HG03060 (cell line): ENCODE results near the gene MAPKBP1.

Source experiments
- ATAC-seq: cut with Tn5 transposase; IDR thresholded peaks from one replicate; pipeline ENCODE4 v1.9.1; 2021; ENCODE audit warnings: low read depth, moderate number of reproducible peaks; ENCODE audit not compliant: unreplicated experiment

Gene MAPKBP1

DNA sequence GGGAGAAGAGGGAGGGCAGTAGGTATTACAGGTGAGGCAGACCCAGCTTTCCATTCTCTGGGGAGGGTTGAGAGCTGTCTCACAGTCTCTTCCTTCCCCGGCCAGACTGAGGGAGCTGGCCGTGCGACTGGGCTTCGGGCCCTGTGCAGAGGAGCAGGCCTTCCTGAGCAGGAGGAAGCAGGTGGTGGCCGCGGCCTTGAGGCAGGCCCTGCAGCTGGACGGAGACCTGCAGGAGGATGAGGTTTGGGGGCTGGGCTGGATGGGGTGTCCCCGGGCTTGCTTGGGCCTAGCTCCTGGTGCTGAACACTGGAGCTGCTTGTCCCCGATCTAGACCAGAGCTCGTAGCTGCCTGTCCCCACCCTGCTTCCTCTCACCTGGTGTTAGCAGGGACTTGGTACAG, 69.3 kb downstream of the MAPKBP1 start:
- no peak for ATAC-seq

DNA sequence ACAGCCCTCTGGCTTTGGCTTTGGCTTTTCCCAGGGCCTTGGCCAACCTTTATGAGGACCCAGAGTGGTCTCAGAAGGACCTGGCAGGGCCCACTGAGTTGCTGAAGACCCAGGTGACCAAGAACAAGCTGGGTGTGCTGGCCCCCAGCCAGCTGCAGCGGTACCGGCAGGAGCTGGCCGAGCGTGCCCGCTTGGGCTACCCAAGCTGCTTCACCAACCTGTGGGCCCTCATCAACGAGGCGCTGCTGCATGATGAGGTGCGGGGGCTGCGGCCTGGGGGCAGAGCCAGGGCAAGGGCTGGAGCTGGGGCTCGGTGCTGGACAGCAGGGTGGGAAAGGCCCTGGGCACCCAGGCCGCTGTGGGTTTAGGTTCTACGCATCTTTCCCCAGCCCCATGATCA, 70.5 kb downstream of the MAPKBP1 start:
- no peak for ATAC-seq

GRCh38 chr15:41847206-41847605, 72.9 kb downstream of the MAPKBP1 start:
- no peak for ATAC-seq

GRCh38 chr15:41847981-41848380, 73.7 kb downstream of the MAPKBP1 start:
- ATAC-seq, result no peak

GRCh38 chr15:41848631-41849030, 74.3 kb downstream of the MAPKBP1 start:
- no peak for ATAC-seq

DNA sequence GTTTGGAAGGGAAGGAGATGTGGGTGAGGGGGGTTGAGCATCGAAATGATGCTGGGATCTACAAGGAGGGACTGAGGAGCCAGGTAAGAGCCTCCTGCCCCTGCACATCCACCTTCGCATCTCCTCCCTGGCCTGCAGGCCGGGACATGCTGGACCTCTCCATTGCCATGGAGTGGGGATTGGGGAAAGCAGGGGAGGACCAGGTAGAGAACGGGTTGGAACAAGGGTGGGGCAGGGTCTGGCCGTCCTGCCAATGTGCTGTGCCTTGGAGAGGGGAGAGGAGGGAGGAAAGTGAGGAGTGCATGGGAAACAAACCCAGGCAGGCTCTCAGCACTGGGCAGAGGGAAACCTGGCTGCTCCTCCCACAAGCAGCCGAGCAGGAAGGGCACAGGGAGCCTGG, 74.9 kb downstream of the MAPKBP1 start:
- ATAC-seq, result no peak

DNA sequence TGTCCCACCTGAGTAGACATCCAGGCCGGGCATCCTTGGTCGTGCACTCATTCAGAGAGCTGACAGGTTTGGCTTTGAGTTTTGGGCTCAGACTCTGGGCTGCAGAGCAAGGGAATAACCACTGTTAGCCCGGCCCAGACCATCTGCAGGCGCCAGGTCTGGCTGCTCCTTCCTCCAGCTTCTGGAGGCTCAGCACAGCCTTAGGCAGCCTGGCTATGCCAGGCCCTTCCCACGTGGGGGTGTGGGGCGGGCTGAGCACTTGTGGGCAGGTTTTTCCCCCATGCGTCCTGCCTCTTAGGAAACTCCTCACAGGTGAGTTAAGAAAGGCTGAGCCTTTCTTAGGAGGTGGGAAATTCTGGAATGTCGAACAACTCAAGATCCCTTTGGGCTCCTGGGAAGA, 75.6 kb downstream of the MAPKBP1 start:
- no peak for ATAC-seq

- no peak for ATAC-seq
Measured at GRCh38 chr15:41850482-41851166, 76.3 kb downstream of the MAPKBP1 start.

- ATAC-seq, result no peak
Measured at GRCh38 chr15:41851167-41851523, 76.9 kb downstream of the MAPKBP1 start.

DNA sequence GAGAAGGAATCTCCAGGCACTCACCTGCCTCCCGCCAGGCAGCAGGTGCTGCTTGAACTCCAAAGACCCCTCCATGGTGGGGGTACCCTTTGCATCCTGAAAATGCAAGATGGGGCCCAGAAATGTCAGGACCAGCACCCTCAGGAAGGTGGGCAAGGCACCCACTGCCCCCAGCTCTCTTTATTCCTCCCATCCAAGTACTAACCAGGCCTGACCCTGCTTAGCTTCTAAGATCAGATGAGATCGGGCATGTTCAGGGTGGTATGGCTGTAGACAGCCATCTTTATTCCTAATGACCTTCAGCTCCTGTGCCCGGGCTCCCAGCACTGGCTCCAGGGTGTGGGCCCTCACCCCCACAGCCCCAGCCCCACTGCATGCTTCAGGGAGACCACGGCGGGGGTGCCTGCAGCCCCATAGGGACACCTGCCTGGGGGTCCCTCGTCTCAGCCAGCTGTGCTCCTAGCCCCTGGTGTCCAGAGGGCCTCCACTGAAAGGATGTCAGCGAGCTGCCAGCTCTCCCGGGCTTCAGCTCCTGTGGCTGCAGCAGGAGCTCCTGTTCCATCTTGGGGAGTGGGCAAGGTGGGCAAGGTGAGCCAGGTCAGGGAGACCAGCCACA, 77.6 kb downstream of the MAPKBP1 start:
- ATAC-seq, result no peak

- ATAC-seq, result no peak
Measured at GRCh38 chr15:41852736-41853590, 78.7 kb downstream of the MAPKBP1 start.

GRCh38 chr15:41853831-41854230, 79.5 kb downstream of the MAPKBP1 start:
- ATAC-seq, result no peak

DNA sequence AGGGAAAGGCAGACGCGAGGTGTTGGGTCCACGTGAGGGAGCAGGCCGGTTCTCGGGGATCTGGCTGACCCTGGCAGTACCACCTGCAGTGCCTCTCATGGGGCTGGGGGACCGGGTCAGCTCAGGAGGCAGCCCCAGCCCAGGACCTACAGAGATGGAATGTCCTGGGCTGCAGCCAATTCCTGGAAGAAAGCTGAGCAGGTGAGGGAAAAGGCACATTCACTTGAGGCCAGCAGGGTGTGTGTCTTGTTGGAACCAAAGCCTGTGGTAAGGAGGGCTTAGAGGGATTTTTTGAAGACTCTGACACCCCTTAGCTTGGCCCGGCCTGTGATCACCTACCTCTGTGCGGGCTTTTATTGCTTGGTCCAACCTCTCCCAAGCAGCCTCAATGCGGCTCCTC, 80.2 kb downstream of the MAPKBP1 start:
- no peak for ATAC-seq

GRCh38 chr15:41855261-41855961, 81.1 kb downstream of the MAPKBP1 start:
- ATAC-seq, result no peak

- no peak for ATAC-seq
Measured at GRCh38 chr15:41856262-41856661, 82.0 kb downstream of the MAPKBP1 start.

DNA sequence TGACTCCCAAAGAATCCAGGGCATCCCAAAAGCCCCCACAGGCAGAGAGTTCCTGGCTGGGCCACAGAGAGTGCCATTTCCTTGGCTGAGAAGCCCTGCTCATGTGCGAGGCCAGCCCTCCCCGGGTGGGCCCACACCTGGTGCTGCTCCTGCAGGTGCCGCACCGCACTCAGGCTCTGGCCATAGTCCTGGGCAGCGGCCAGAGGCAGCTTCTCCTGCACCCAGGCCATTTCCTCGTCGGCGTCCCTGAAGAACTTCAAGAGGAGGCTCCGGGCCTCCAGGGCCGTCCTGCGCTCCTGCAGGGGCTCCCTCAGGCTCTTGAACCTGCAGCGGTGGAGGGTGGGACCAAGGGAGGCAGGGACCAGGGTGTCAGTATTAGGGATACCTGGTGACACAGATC, 82.4 kb downstream of the MAPKBP1 start:
- ATAC-seq, result no peak

DNA sequence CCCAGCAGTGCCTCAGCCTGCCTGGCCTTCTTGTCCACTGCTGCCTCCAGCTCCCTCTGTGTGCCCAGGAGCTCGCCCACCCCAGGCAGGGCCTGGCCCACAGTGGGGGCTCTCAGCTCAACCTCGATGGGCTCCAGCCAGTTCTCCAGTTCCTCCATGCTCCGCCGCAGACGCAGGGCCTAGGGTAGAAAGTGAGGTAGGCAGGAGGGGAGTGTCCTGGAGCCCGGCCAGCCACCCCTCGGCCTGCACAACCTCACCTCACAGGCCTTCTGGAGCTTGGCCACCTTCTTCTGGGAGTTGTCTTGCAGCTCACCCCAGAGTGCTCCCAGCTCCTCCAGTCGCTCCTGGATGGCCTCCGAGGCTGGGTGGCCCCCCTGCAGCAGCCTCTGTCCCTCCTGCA, 83.0 kb downstream of the MAPKBP1 start:
- ATAC-seq, result no peak

DNA sequence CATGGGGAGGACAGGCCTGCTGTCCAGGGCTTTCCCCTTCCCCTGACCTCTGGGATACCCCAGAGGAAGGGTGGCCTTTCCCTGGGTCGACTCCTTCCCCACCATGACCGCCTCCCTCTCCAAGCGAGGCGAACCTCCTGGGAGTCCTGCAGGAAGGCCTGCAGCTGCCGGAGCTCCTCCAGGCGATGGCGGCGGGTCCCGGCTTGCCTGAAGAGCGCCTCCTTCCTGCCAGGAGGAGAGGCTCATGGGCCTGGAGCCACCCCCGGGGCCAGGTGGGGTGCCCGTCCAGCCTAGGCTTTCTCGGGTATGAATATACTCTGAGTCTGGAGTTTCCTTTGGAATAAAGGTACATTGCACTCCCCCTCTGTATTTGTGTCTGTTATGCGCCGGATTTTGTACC, 84.5 kb downstream of the MAPKBP1 start:
- ATAC-seq, result no peak

- ATAC-seq, result no peak
Measured at GRCh38 chr15:41860049-41860828, 86.0 kb downstream of the MAPKBP1 start.

DNA sequence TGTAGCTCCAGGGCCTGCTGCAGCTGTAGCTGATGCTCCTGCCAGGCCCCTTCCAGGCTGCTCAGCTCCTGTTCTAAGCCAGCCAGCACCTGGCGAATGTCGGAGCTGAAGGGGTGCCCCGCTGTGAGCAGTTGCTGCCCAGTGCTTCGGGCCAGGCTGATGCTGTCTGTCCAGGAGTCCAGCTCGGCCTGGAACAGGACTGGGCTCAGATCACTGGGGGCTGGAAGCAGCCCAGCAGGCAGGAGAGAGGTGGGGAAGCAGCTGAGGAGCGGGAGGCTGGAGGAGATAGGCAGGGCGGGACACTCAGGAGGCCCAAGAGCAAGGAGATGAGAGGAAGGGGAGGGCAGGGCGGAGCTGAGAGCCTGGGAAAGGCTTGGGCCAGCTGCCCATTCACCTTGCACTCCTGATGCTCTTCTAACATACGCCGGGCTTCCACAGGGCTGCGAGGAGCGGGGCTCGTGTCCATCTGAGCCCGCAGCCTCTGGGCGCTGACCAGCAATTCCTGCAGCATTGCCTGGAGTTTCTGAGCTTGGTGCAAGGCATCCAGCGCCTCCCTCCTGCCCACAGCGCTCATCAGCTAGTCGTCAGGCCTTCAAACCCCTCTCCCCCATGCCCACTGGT, 87.6 kb downstream of the MAPKBP1 start:
- ATAC-seq, result no peak
